Breast epithelium (tissue), 3 donors: ENCODE measurements around the gene CREB1.

ENCODE experiments used
- CTCF ChIP-seq, 3 donors: fragments of 450-650 bp; IDR thresholded peaks; one replicate each; pipeline ENCODE4 v1.5.1; 2016 to 2017; ENCODE audit warnings: antibody characterized with exemption in 3 of 3, mild to moderate bottlenecking in 3 of 3, moderate library complexity in 3 of 3
- POLR2A ChIP-seq: fragments of 450-650 bp; IDR thresholded peaks from one replicate; pipeline ENCODE4 v1.6.1; 2016; ENCODE audit warnings: antibody characterized with exemption, mild to moderate bottlenecking, moderate library complexity
- POLR2AphosphoS5 ChIP-seq, 3 donors: sonication (generic); formaldehyde crosslinking; IDR thresholded peaks; one replicate each; pipeline ENCODE4 v1.6.1; 2017; ENCODE audit warnings: antibody characterized with exemption in 3 of 3

- TF ChIP-seq CTCF (IDR thresholded peaks at IDR 0.05) (no peak), POLR2AphosphoS5 (IDR thresholded peaks at IDR 0.05) (no peak), POLR2A (no peak)
These were observed 46.7 kb upstream of the CREB1 start for GRCh38 chr2:207483066-207483465.
